Liver (tissue), 2 donors: ENCODE data around the gene EDC4.

Experiments used
- CTCF ChIP-seq: fragments of 150-350 bp; IDR thresholded peaks from 2 replicates; pipeline ENCODE4 v1.5.1; 2017; ENCODE audit warnings: improper control_type of control experiment, low read depth, low read length; ENCODE audit not compliant: missing input control
- REST ChIP-seq: IDR thresholded peaks from 2 replicates; pipeline ENCODE4 v1.6.1; 2016; ENCODE audit warnings: antibody characterized with exemption, mild to moderate bottlenecking
- donor health status: healthy.

GRCh38 chr16:67888331-67888730 is 15.5 kb downstream of the EDC4 start:
- TF ChIP-seq CTCF (no peak), REST (no peak)
